SHP77 treated with DMSO at 0.1 percent for 48 hours (cell line): Measurements from ENCODE around the gene NCEH1.
"Not testable (repeated sequence)": the region's sequence is repeated elsewhere in the genome, so short reads cannot be mapped to it uniquely, and the experiment has no call there.

Experiments
- DNase-seq: peaks from one replicate; lab custom pipeline; 2025; lab: John Stamatoyannopoulos, UW

Gene NCEH1

GRCh38 chr3:172612871-172613678 lies 97.8 kb downstream of the NCEH1 start:
- no peak for DNase-seq

DNA sequence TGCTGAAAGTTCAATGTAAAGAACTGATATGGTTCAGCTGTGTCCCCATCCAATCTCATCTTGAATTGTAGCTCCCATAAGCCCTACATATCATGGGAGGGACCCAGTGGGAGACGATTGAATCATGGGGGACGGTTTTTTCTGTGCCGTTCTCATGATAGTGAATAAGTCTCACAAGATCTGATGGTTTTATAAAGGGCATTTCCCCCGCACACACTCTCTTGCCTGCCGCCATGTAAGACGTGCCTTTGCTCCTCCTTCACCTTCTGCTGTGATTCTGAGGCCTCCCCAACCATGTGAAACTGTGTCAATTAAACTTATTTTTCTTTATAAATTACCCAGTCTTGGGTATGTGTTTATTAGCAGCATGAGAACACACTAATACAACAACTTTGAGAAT lies 101.1 kb downstream of the NCEH1 start:
- no peak for DNase-seq

GRCh38 chr3:172608575-172608974 lies 102.3 kb downstream of the NCEH1 start:
- DNase-seq: no peak

DNA sequence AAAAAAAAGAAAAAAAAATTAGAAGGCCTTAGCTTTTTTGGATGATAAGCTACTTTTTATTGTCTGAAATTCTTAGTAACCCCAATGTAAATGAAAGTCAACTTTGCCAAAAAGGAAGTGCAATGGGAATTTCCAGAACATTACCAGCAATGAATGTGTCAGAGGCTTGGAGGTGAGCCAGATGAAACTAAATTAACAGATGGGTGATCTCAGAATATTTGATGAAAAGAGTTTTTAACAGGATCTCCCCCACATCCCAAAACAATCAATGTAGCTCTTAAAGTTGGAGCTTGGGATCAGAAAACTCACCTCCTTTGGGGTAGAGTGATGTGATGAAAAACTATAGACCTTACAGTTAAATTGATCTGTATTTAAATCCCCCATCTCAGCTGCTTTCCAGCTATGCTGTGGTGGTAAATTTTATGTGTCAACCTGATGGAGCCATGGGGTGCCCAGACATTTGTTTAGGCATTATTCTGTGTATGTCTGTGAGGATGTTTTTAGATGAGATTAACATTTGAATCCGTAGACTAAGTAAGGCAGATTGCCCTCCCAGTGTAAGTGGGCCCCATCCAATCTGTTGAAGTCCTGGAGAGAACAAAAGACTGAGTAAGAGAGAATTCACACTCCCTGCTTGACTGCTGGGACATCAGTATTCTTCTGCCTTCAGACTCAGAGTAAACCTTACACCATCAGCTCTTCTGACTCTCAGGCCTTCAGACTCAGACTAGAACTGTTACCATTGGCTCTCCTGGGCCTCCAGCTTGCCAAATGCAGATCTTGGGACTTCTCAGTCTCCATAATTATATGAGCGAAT lies 103.4 kb downstream of the NCEH1 start:
- no peak for DNase-seq

DNA sequence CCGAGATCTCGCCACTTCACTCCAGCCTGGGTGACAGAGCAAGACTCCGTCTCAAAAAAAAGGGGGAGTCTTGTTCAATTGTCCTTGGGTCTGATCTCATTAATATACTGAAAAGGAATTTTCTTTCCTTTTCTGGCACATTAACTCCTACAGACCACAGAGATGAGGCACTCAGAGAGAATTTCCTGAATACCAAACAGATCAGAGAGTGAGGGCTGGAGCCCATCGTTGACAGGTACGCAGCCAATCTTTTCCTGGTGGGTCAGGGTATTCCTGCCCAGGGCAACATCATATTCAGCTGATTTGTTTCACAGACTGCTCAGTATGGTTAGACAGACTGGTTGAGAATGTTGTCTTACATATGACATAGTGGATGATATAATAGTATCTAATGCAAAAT lies 104.8 kb downstream of the NCEH1 start:
- DNase-seq: no peak

- no peak for DNase-seq
These were observed 105.8 kb downstream of the NCEH1 start for GRCh38 chr3:172604895-172605646.

- DNase-seq: no peak
These were observed 109.6 kb downstream of the NCEH1 start for GRCh38 chr3:172601066-172601832.

- no peak for DNase-seq
These were observed 110.2 kb downstream of the NCEH1 start for GRCh38 chr3:172600644-172601065.

DNA sequence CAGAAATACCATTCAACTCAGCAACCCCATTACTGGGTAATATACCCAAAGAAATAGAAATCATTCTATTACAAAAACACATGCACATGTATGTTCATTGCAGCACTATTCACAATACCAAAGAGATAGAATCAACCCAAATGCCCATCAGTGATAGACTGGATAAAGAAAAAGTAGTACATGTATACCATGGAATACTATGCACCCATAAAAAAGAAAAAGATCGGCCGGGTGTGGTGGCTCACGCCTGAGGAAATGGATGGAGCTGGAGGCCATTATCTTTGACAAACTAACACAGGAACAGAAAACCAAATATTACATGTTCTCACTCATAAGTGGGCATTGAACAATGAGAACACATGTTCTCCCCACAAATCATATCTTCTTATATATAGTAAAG lies 112.0 kb downstream of the NCEH1 start:
- no peak for DNase-seq

DNA sequence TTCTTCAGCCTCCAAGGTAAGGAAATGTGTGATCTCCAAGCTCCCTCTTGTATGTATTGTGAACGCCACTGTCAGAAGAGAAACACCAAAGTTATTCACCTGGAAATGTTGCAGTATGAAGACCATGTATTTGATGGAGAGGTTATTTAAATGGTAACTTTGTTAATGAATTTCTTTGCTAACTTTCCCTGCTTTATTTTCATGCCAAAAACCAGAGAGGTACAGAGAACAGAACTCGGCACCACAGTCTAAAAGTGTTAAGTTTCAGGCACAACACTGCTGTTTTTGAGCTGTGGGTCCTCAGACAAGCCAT lies 114.5 kb downstream of the NCEH1 start:
- DNase-seq: no peak

DNA sequence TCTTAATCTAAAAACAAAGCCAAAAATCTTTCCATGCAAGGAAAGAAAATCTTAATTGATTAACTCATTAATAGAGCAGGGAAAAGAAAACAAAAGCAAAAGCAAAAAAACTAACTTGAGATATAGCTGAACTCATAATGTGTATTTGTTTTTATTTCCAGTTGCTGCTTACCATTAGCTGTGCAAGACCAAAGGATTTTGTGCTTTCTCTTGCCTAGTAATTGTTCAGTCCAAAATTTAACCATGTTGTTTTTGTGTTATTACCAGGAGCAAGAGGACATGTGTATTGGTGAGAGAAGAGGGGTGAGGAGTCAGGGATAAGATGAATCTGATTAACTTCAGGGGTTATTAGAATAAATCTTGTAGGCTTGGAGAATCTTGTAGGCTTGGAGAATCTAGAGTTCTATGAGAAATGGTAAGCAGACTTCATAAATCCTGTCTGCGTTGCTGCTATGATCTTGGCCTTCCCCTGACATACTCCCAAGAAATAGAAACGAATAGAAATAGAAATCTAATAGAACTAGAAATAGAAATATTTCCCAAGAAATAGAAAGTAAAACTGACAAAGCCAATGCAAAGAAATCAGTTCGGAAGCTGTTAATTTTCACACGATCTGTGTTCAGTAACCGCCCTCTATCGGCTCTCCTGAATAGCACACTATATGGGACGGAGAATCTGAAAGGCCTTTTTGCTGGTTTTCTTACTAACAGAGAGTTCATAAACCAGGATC lies 115.0 kb downstream of the NCEH1 start:
- DNase-seq: peak; percentile 45

DNA sequence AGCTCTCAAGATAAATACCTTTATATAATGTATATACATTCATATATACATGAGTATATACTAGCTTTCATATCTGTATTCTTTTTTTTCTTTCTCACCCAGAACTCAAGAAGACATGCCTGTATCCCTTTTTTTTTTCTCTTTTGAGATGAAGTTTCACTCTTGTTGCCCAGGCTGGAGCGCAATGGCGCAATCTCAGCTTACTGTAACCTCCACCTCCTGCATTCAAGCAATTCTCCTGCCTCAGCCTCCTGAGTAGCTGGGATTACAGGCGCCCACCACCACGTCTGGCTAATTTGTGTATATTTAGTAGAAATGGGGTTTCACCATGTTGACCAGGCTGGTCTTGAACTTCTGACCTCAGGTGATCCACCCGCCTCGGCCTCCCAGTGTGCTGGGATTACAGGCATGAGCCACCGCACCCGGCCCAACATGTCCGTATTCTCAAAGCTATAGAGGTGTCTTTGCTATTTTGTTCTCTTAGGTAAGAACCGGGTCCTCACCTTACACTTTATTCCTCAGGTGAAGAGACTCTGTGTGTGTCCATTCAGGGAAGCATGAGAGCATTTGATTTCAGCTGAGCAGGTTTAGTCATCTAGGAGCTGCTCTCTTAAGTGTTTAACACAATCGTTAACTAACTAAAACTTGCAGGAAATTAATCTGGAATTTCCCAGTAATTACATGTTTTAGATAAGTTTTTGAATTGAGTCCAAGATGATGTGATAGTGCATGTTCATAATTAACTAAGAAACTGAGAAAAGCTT lies 115.8 kb downstream of the NCEH1 start:
- not testable (repeated sequence) for DNase-seq

DNA sequence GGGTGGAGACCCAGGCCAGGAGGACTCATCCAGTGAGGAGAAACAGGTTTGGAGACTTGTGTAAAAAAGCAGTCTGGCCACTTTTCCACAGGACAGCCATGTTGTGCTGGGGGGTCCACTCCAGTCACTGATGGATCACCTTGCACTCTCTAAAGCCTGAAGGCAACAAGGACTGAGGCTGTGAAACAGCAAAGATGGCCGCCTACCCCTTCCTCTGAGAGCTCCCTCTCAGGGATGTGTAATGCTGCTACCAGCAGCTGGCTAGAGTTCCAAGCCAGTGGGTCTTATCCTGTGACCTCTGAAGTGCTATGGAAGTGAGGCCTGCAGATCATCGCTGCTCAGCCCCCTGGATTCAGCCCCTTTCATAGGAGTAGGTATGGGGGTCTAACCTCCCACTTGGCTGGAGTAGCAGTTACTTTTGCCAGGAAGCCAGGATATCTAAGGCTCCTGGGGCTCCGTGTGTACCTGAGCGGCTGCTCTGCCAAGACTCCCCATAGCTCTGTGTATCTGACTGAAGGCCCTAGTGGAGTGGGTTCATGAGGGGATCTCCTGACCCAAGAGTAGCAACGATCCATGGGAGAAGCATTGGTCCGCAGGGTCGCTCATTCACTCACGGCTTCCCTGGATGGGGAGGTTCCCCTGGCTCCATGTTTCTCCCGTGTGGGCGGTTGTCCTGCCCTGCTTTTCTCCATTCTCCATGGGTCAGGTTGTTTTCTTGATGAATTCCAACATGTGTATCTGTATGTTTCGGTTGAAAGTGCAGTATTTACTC lies 117.8 kb downstream of the NCEH1 start:
- DNase-seq: no peak

DNA sequence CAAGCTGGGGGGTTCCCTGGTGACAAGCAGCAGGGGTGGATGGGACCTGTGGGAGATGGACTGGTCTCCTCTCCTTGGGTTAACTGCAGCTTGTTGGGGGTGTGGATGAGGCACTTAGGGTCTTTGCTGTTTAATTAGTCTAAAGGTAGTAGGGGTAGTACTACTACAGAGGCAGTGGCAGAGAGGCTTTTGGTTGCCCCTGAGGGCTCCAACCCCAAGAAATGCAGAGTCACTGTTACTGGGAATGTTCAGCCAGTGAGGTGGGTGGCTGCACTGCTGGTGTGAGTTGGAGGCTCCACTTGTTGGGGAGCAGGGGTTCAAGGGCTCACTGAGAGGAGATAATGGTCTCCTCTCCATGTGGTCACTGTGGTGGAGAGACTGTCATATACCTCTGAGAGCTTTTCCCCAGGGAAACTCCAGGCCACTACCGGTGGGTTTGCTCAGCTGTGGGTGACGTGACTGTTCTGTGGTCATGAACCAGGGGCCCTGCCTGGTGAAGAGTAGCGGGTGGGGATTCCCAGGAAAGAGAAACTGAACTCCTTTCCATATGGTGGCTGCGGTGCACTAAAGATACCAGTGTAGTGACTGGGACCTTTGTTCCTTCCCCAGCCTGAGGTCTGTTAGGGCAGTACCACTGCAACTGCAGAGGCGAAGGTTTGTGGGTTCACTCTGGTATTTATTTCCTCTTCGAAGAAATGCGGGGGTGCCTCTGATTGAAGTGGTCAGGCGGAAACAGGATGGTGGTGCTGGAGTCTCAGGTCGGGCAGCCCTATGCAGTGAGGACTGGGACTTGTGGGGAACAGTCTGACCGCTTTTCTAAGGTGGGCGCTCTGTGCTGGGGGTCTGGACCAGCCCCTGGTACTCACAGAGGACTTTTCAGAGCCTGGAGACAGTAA lies 118.7 kb downstream of the NCEH1 start:
- DNase-seq: no peak

DNA sequence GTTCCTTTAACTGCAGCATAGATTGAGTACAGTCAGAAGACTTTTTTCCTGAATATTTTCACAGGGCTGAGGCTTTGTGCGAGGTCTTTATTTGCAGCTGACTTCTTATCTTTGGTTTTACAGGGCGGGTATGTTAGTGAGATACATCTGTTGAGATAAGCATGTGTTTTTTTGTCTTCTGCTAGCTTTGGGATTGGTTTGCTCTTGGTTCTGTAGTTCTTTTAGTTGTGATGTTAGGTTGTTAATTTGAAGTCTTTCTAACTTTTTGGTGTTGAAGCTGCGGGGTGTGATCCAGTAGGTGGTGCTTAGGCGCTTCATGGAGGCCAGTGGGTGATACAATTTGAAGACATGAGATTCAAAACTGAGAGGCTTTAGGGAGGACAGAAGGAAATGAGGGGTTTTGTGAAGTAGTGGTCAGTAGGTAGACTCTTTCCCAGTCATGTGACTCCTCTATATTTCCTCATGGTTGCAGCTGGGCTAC lies 119.7 kb downstream of the NCEH1 start:
- DNase-seq: no peak

DNA sequence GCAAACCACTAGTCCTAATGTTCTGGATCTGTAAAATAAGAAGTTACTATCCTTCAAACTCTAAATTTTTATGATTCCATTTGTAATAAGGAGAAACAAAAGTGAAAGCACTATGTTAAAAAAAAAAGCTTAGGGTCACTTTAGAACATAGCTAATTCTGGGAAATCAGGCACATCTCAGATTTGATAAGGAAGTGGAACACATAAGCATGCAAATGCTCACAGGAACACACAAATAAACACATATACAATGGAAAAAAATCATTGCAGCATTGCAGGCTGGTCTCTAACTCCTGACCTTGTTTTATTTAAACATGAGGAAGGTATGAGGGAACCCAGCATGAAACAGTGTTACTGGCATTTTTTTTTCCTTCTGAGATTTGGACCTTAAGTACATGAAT lies 124.4 kb downstream of the NCEH1 start:
- DNase-seq: no peak

GRCh38 chr3:172585954-172586353 lies 124.9 kb downstream of the NCEH1 start:
- no peak for DNase-seq

GRCh38 chr3:172582712-172583111 lies 128.2 kb downstream of the NCEH1 start:
- DNase-seq: no peak

GRCh38 chr3:172581757-172582166 lies 129.1 kb downstream of the NCEH1 start:
- DNase-seq: no peak
